IMR-90 (cell line): ENCODE measurements around the gene GPR152. TPM values are rescaled to one million over a fixed set of nuclear protein-coding genes. Genes with fewer than 3 reads are reported as not detected.
A peak's percentile ranks its signal among the peaks of the same experiment; 100 is the strongest.

Experiments
- ATAC-seq: fragments of 200-7000 bp; cut with Tn5 transposase; 2 replicates; pipeline ENCODE4 v1.9.1; 2020; ENCODE audit warnings: low read depth, mild to moderate bottlenecking, moderate library complexity
- BruUV-seq: library from RNA; stranded (reverse); fragments of 400-500 nt; replicated peaks from 2 replicates; lab custom pipeline; 2021; lab: Mats Ljungman, UMichigan
- CTCF ChIA-PET: fragments of 300-600 bp; formaldehyde crosslinking; extraction: SDS; loops from one replicate; lab custom pipeline; 2021; ENCODE audit warnings: antibody characterized with exemption; lab: Yijun Ruan, JAX
- POLR2A ChIA-PET: fragments of 300-600 bp; sonication (Branson Sonifier 250); formaldehyde crosslinking; loops from one replicate; lab custom pipeline; 2022; ENCODE audit warnings: antibody characterized with exemption; ENCODE audit not compliant: unreplicated experiment; lab: Charles Lee
- DNase-seq: peaks from one replicate; pipeline ENCODE4 v3.0.0; 2013
- H2AFZ ChIP-seq: replicated peaks from 2 replicates; pipeline ENCODE3; 2013; ENCODE audit warnings: low read length, mild to moderate bottlenecking; ENCODE audit not compliant: poor library complexity
- H2AK5ac ChIP-seq: 2 replicates; pipeline ENCODE4 v1.6.1; 2013; ENCODE audit warnings: low read depth, low read length, inconsistent platforms
- H2AK9ac ChIP-seq: replicated peaks from 2 replicates; pipeline ENCODE3; 2013; ENCODE audit warnings: mild to moderate bottlenecking, low read depth, low read length, moderate library complexity; ENCODE audit not compliant: poor library complexity
- H2BK120ac ChIP-seq: 2 replicates; pipeline ENCODE4 v1.6.1; 2013; ENCODE audit warnings: low read depth, low read length, inconsistent platforms
- H2BK15ac ChIP-seq: 3 replicates; pipeline ENCODE4 v1.6.1; 2013; ENCODE audit warnings: low read depth, low read length, inconsistent platforms
- H2BK20ac ChIP-seq: 2 replicates; pipeline ENCODE4 v1.6.1; 2013; ENCODE audit warnings: low read depth, mild to moderate bottlenecking, inconsistent platforms, low read length, moderate library complexity
- H2BK5ac ChIP-seq: 2 replicates; pipeline ENCODE4 v1.6.1; 2013; ENCODE audit warnings: mild to moderate bottlenecking, low read depth, low read length, inconsistent platforms; ENCODE audit not compliant: poor library complexity, severe bottlenecking
- H3K14ac ChIP-seq: replicated peaks from 2 replicates; pipeline ENCODE4 v1.6.1; 2013; ENCODE audit warnings: low read depth, low read length, inconsistent platforms
- H3K18ac ChIP-seq: 2 replicates; pipeline ENCODE4 v1.6.1; 2013; ENCODE audit warnings: low read depth, low read length, control low read depth
- H3K23ac ChIP-seq: 2 replicates; pipeline ENCODE4 v1.6.1; 2013; ENCODE audit warnings: low read depth, low read length, inconsistent platforms
- H3K27ac ChIP-seq: 2 replicates; pipeline ENCODE4 v1.5.1; 2013; ENCODE audit warnings: mild to moderate bottlenecking, control low read depth, low read length; ENCODE audit not compliant: insufficient read depth
- H3K27me3 ChIP-seq: 2 replicates; pipeline ENCODE4 v1.6.1; 2013; ENCODE audit warnings: low read length; ENCODE audit not compliant: control insufficient read depth, insufficient read depth
- H3K36me3 ChIP-seq: 2 replicates; pipeline ENCODE4 v1.6.1; 2013; ENCODE audit warnings: low read length, mixed read lengths; ENCODE audit not compliant: control insufficient read depth, insufficient read depth
- H3K4ac ChIP-seq: 2 replicates; pipeline ENCODE4 v1.6.1; 2013; ENCODE audit warnings: low read depth, low read length, inconsistent platforms
- H3K4me1 ChIP-seq: 2 replicates; pipeline ENCODE4 v1.6.1; 2013; ENCODE audit warnings: low read length, mixed read lengths; ENCODE audit not compliant: control insufficient read depth, insufficient read depth
- H3K4me2 ChIP-seq: 2 replicates; pipeline ENCODE4 v1.6.1; 2013; ENCODE audit warnings: low read depth, mild to moderate bottlenecking, control low read depth, low read length, moderate library complexity
- H3K4me3 ChIP-seq: 2 replicates; pipeline ENCODE4 v1.5.1; 2013; ENCODE audit warnings: low read depth, mild to moderate bottlenecking, control low read depth, low read length, moderate library complexity; ENCODE audit not compliant: insufficient read depth
- H3K56ac ChIP-seq: 2 replicates; pipeline ENCODE4 v1.6.1; 2013; ENCODE audit warnings: low read length, inconsistent platforms; ENCODE audit not compliant: insufficient read depth; ENCODE audit errors: extremely low read depth
- H3K79me1 ChIP-seq, 2 experiments: 2 replicates each; pipeline ENCODE4 v1.6.1; 2013; ENCODE audit warnings: low read length in 2 of 2, inconsistent platforms in 1 of 2, low read depth in 1 of 2
- H3K9ac ChIP-seq: 2 replicates; pipeline ENCODE4 v1.6.1; 2013; ENCODE audit warnings: low read depth, low read length, control low read depth
- H3K9me1 ChIP-seq: 2 replicates; pipeline ENCODE4 v1.6.1; 2013; ENCODE audit warnings: low read length, inconsistent platforms; ENCODE audit not compliant: insufficient read depth
- H3K9me3 ChIP-seq: 2 replicates; pipeline ENCODE4 v1.6.1; 2013; ENCODE audit warnings: low read length; ENCODE audit not compliant: control insufficient read depth, insufficient read depth
- H4K20me1 ChIP-seq: 2 replicates; pipeline ENCODE4 v1.6.1; 2013; ENCODE audit warnings: low read length, inconsistent platforms; ENCODE audit not compliant: insufficient read depth
- H4K5ac ChIP-seq: 2 replicates; pipeline ENCODE4 v1.6.1; 2013; ENCODE audit warnings: mild to moderate bottlenecking, low read depth, low read length, control low read depth
- H4K8ac ChIP-seq, 2 experiments: 2 replicates each; pipeline ENCODE4 v1.6.1; 2013; ENCODE audit warnings: low read depth in 2 of 2, low read length in 2 of 2, control low read depth in 1 of 2, inconsistent platforms in 1 of 2
- H4K91ac ChIP-seq: 2 replicates; pipeline ENCODE4 v1.6.1; 2013; ENCODE audit warnings: low read depth, low read length, inconsistent platforms; ENCODE audit not compliant: insufficient read depth
- BHLHE40 ChIP-seq: fragments of 150-350 bp; IDR thresholded peaks from 2 replicates; pipeline ENCODE4 v1.6.1; 2016; ENCODE audit warnings: mild to moderate bottlenecking, low read depth, low read length
- CEBPB ChIP-seq: IDR thresholded peaks from 2 replicates; pipeline ENCODE4 v1.6.1; 2012; ENCODE audit warnings: low read depth, low read length, improper control_type of control experiment
- CHD1 ChIP-seq: IDR thresholded peaks from 2 replicates; pipeline ENCODE4 v1.6.1; 2012; ENCODE audit warnings: low read depth, low read length, improper control_type of control experiment
- CTCF ChIP-seq: conservative IDR thresholded peaks from 2 replicates; pipeline ENCODE4 v1.5.1; 2012; ENCODE audit warnings: mild to moderate bottlenecking, low read depth, low read length, improper control_type of control experiment
- ELK1 ChIP-seq: fragments of 150-350 bp; IDR thresholded peaks from 2 replicates; pipeline ENCODE4 v1.6.1; 2016; ENCODE audit warnings: low read depth, mild to moderate bottlenecking, low read length, moderate library complexity, borderline replicate concordance
- FOS ChIP-seq: fragments of 150-350 bp; IDR thresholded peaks from 2 replicates; pipeline ENCODE4 v1.6.1; 2016; ENCODE audit warnings: low read depth, low read length
- MAFK ChIP-seq: IDR thresholded peaks from 2 replicates; pipeline ENCODE4 v1.6.1; 2012; ENCODE audit warnings: low read depth, low read length, improper control_type of control experiment
- MAZ ChIP-seq: IDR thresholded peaks from 2 replicates; pipeline ENCODE4 v1.6.1; 2012; ENCODE audit warnings: low read depth, mild to moderate bottlenecking, low read length, improper control_type of control experiment, moderate library complexity, borderline replicate concordance
- MXI1 ChIP-seq: IDR thresholded peaks from 2 replicates; pipeline ENCODE4 v1.6.1; 2012; ENCODE audit warnings: low read depth, mild to moderate bottlenecking, low read length, moderate library complexity, borderline replicate concordance
- NFE2L2 ChIP-seq: fragments of 150-350 bp; IDR thresholded peaks from 2 replicates; pipeline ENCODE4 v1.6.1; 2016; ENCODE audit warnings: low read depth, mild to moderate bottlenecking, low read length
- POLR2A ChIP-seq: IDR thresholded peaks from 2 replicates; pipeline ENCODE4 v1.6.1; 2012; ENCODE audit warnings: mild to moderate bottlenecking, low read depth, low read length
- RAD21 ChIP-seq: IDR thresholded peaks from 2 replicates; pipeline ENCODE4 v1.6.1; 2012; ENCODE audit warnings: low read length, improper control_type of control experiment
- RCOR1 ChIP-seq: IDR thresholded peaks from 2 replicates; pipeline ENCODE4 v1.6.1; 2012; ENCODE audit warnings: mild to moderate bottlenecking, low read length, improper control_type of control experiment; ENCODE audit not compliant: insufficient replicate concordance
- RFX5 ChIP-seq: IDR thresholded peaks from 2 replicates; pipeline ENCODE4 v1.8.0; 2012; ENCODE audit warnings: low read depth, mild to moderate bottlenecking, low read length, moderate library complexity
- SMC3 ChIP-seq: fragments of 150-350 bp; IDR thresholded peaks from 2 replicates; pipeline ENCODE4 v1.6.1; 2016; ENCODE audit warnings: low read depth, mild to moderate bottlenecking, antibody characterized with exemption, low read length, moderate library complexity
- WGBS, 2 experiments: methylation state at CpG; one replicate each; pipeline versions ENCODE4 v1.1.5 to v1.1.7; 2013; ENCODE audit warnings: missing lambda C conversion rate in 2 of 2; ENCODE audit not compliant: insufficient read length in 1 of 2; ENCODE audit errors: extremely low coverage in 2 of 2; 5-methylcytosine and 5-hydroxymethylcytosine counted together
- dilution Hi-C: fragments of 300-500 bp; cut with HindIII; formaldehyde crosslinking; loops from one replicate; pipeline ENCODE4 v1.14.3; 2018; ENCODE audit warnings: low sequenced_read_pairs; ENCODE audit not compliant: unreplicated experiment
- in situ Hi-C: fragments of 300-500 bp; cut with MboI; formaldehyde crosslinking; loops from 3 replicates; pipeline ENCODE4 v1.14.3; 2019; ENCODE audit warnings: low sequenced_read_pairs, inconsistent platforms, mixed read lengths
- intact Hi-C: fragments of 100-400 bp; cut with micrococcal nuclease; formaldehyde crosslinking; loops from 2 replicates; pipeline ENCODE4 v1.10.0; 2022
- polyA plus RNA-seq, 3 experiments: library from polyadenylated mRNA; depleted of rRNA; stranded (reverse); fragments of >200 nt; gene quantifications; 2 replicates each; pipeline ENCODE4 v1.2.3, GENCODE V29; 2012; ENCODE audit warnings: low replicate concordance in 1 of 3
- total RNA-seq: library from RNA; depleted of rRNA; stranded (reverse); fragments of >200 nt; gene quantifications from 2 replicates; pipeline ENCODE4 v1.2.3, GENCODE V29; 2012

GPR152 gene
- total and polyA plus RNA-seq, 2 of the 4 experiments (the other 2 are of a cell fraction), result not detected

- no peak overlapping the region for H2AK5ac ChIP-seq
- peaks cover 45% of the 10 kb centered on the region; the same call in 1 of the 2 replicates for H3K36me3 ChIP-seq
- POLR2A ChIA-PET, result no interaction called here
- no peak overlapping the region for H2BK20ac ChIP-seq
- no peak overlapping the region for H3K4me2 ChIP-seq
- H3K4ac ChIP-seq, result no peak overlapping the region
- peaks cover 8% of the 10 kb centered on the region; the same call in 1 of the 2 replicates for H3K9me1 ChIP-seq
- H4K5ac ChIP-seq, result no peak overlapping the region
- H3K27ac ChIP-seq, result no peak overlapping the region
- BruUV-seq, result no TSS peak
- H3K79me1 ChIP-seq, result peaks cover 8 to 26% of the 10 kb centered on the region in 2 experiments
- H3K18ac ChIP-seq, result no peak overlapping the region
- no peak overlapping the region for H4K91ac ChIP-seq
- dilution Hi-C loops (no loop called here), in situ Hi-C loops (no loop called here), intact Hi-C loops (no loop called here)
- no peak overlapping the region for H3K9ac ChIP-seq
- no peak overlapping the region for H2AK9ac ChIP-seq
- no peaks in the 10 kb centered on the region for H3K27me3 ChIP-seq
- no peak overlapping the region for H2BK120ac ChIP-seq
- ATAC-seq (no peak), DNase-seq (no peak)
- no peaks in the 10 kb centered on the region for H3K9me3 ChIP-seq
- no peak overlapping the region for H3K56ac ChIP-seq
- no peak overlapping the region for H3K23ac ChIP-seq
- no peak overlapping the region for H3K4me3 ChIP-seq
- H2BK15ac ChIP-seq, result no peak overlapping the region
- no peak overlapping the region for H3K14ac ChIP-seq
- WGBS, 2 experiments, result 84% methylated on average over 13 of the region's 31 CpGs; no CpG with 5 or more reads in 1 of the 2 experiments
- H4K8ac ChIP-seq, result no peak overlapping the region
- CTCF ChIA-PET, result no interaction called here
- peak overlapping the region; percentile 13 for H2AFZ ChIP-seq
- peaks cover 8% of the 10 kb centered on the region for H4K20me1 ChIP-seq
- H3K4me1 ChIP-seq, result peaks cover 3% of the 10 kb centered on the region; the same call in 1 of the 2 replicates
- no peak overlapping the region for H2BK5ac ChIP-seq
- TF ChIP-seq SMC3 (no peak), CEBPB (no peak), NFE2L2 (no peak), RFX5 (no peak), RAD21 (no peak), ELK1 (no peak), BHLHE40 (no peak), CTCF (no peak), MXI1 (no peak), POLR2A (no peak), CHD1 (no peak), FOS (no peak), MAZ (no peak), MAFK (no peak), RCOR1 (no peak)
Observed at GRCh38 chr11:67439321-67440228, 13.0 kb downstream of the GPR152 start.
